B cell (primary cell): ENCODE data around the gene OR5H14. TPM values are rescaled to one million over a fixed set of nuclear protein-coding genes. Genes with fewer than 3 reads are reported as not detected.
"Not testable (repeated sequence)": the region's sequence is repeated elsewhere in the genome, so short reads cannot be mapped to it uniquely, and the experiment has no call there.

Experiments used
- ATAC-seq: fragments of 200-7000 bp; cut with Tn5 transposase; one replicate; pipeline ENCODE4 v1.10.0; 2021; ENCODE audit warnings: low read depth, mild to moderate bottlenecking, moderate number of reproducible peaks, moderate library complexity
- CTCF ChIA-PET: fragments of 350-600 bp; sonication (Branson Sonifier 250); formaldehyde crosslinking; loops from one replicate; lab custom pipeline; 2021; ENCODE audit warnings: antibody characterized with exemption, inconsistent platforms; lab: Charles Lee
- POLR2A ChIA-PET: fragments of 350-600 bp; sonication (Branson Sonifier 250); formaldehyde crosslinking; loops from one replicate; lab custom pipeline; 2021; ENCODE audit warnings: antibody characterized with exemption; lab: Charles Lee
- DNase-seq: peaks from one replicate; pipeline ENCODE4 v3.0.0; 2013
- H2AFZ ChIP-seq: 2 replicates; pipeline ENCODE4 v1.6.1; 2012; ENCODE audit warnings: mild to moderate bottlenecking, low read depth, low read length; ENCODE audit not compliant: insufficient read depth, poor library complexity, severe bottlenecking
- H3K27ac ChIP-seq, 2 donors: 1 replicate in 1 of 2; 2 replicates in 1 of 2; pipeline ENCODE4 v1.5.1; 2012 to 2013; ENCODE audit warnings: low read length in 2 of 2, mild to moderate bottlenecking in 2 of 2, moderate library complexity in 1 of 2
- H3K27me3 ChIP-seq, 4 experiments: fragments of 200-600 bp in 1 of 4; sonication (generic) in 1 of 4; replicated peaks in 1 of 4; 1 replicate in 2 of 4; 2 replicates in 2 of 4; pipeline versions ENCODE4 v1.6.1 to v1.7.0; 2013 to 2016; ENCODE audit warnings: low read length in 3 of 4, mild to moderate bottlenecking in 2 of 4, mixed read lengths in 1 of 4, moderate library complexity in 1 of 4; ENCODE audit not compliant: insufficient read depth in 4 of 4, control insufficient read depth in 3 of 4; ENCODE audit errors: control extremely low read depth in 1 of 4
- H3K36me3 ChIP-seq, 2 experiments: replicated peaks in 1 of 2; 1 replicate in 1 of 2; 2 replicates in 1 of 2; pipeline versions ENCODE4 v1.6.1 to v1.7.1; 2013; ENCODE audit warnings: low read length in 1 of 2; ENCODE audit not compliant: insufficient read depth in 2 of 2, control insufficient read depth in 1 of 2; ENCODE audit errors: control extremely low read depth in 1 of 2, extremely low read depth in 1 of 2
- H3K4me1 ChIP-seq, 2 donors: fragments of 200-600 bp in 1 of 2; sonication (generic) in 1 of 2; 1 replicate in 1 of 2; 2 replicates in 1 of 2; pipeline versions ENCODE4 v1.5.1 to v1.6.1; 2013 to 2017; ENCODE audit warnings: low read length in 2 of 2; ENCODE audit not compliant: control insufficient read depth in 2 of 2, insufficient read depth in 2 of 2
- H3K4me2 ChIP-seq: replicated peaks from 2 replicates; pipeline ENCODE3; 2012; ENCODE audit warnings: mild to moderate bottlenecking, low read depth, low read length; ENCODE audit not compliant: poor library complexity, severe bottlenecking
- H3K4me3 ChIP-seq, 5 experiments: fragments of 200-600 bp in 1 of 5; sonication (generic) in 1 of 5; 1 replicate in 3 of 5; 2 replicates in 2 of 5; pipeline versions ENCODE4 v1.5.1 to v1.7.0; 2011 to 2016; ENCODE audit warnings: low read length in 4 of 5, mild to moderate bottlenecking in 4 of 5, low read depth in 2 of 5, control low read depth in 1 of 5, moderate library complexity in 1 of 5; ENCODE audit not compliant: insufficient read depth in 1 of 5; ENCODE audit errors: control extremely low read depth in 1 of 5, extremely low read depth in 1 of 5
- H3K79me2 ChIP-seq: fragments of 200-600 bp; sonication (generic); one replicate; pipeline ENCODE4 v1.6.0; 2016; ENCODE audit warnings: low read length; ENCODE audit not compliant: control insufficient read depth, insufficient read depth
- H3K9ac ChIP-seq: fragments of 200-600 bp; sonication (generic); 2 replicates; pipeline ENCODE4 v1.6.1; 2017; ENCODE audit warnings: mild to moderate bottlenecking, low read length, moderate library complexity
- H3K9me3 ChIP-seq, 3 donors: one replicate each; pipeline versions ENCODE4 v1.6.1 to v1.7.1; 2013; ENCODE audit warnings: low read length in 2 of 3; ENCODE audit not compliant: control insufficient read depth in 2 of 3, insufficient read depth in 1 of 3; ENCODE audit errors: control extremely low read depth in 1 of 3
- H4K20me1 ChIP-seq: 2 replicates; pipeline ENCODE4 v1.6.0; 2012; ENCODE audit warnings: mild to moderate bottlenecking, low read length; ENCODE audit not compliant: insufficient read depth, control insufficient read depth, poor library complexity, severe bottlenecking
- H3K27ac Mint-ChIP-seq: one replicate; pipeline ENCODE4 v1.8.0; 2021; ENCODE audit warnings: mixed read lengths
- H3K27me3 Mint-ChIP-seq: one replicate; pipeline ENCODE4 v1.8.0; 2021; ENCODE audit warnings: mixed read lengths
- H3K4me1 Mint-ChIP-seq: one replicate; pipeline ENCODE4 v1.8.0; 2021; ENCODE audit warnings: mixed read lengths
- H3K4me3 Mint-ChIP-seq: one replicate; pipeline ENCODE4 v1.8.0; 2021; ENCODE audit warnings: mixed read lengths
- H3K9me3 Mint-ChIP-seq: one replicate; pipeline ENCODE4 v1.8.0; 2022; ENCODE audit warnings: mixed read lengths; ENCODE audit not compliant: insufficient read depth
- CTCF ChIP-seq: fragments of 200-600 bp; IDR thresholded peaks from one replicate; pipeline ENCODE4 v1.8.0; 2022; ENCODE audit warnings: antibody characterized with exemption, mild to moderate bottlenecking
- EZH2 ChIP-seq: IDR thresholded peaks from 2 replicates; pipeline ENCODE4 v1.6.1; 2012; ENCODE audit warnings: borderline replicate concordance, low read depth, mild to moderate bottlenecking, moderate library complexity, low read length; ENCODE audit not compliant: insufficient read depth, poor library complexity, severe bottlenecking
- WGBS: methylation state at CpG from one replicate; pipeline ENCODE4 v1.1.5; 2013; ENCODE audit warnings: missing lambda C conversion rate; ENCODE audit not compliant: insufficient coverage; 5-methylcytosine and 5-hydroxymethylcytosine counted together
- intact Hi-C: fragments of 100-400 bp; cut with micrococcal nuclease; formaldehyde crosslinking; loops from one replicate; pipeline ENCODE4 v1.10.0; 2022
- polyA plus RNA-seq: library from polyadenylated mRNA; depleted of rRNA; stranded (reverse); fragments of >200 nt; gene quantifications from 2 replicates; pipeline ENCODE4 v1.2.3, GENCODE V29; 2012
- total RNA-seq, 2 donors: library from RNA; stranded (reverse); fragments of 120-200 nt in 1 of 2; gene quantifications; 1 replicate in 1 of 2; 2 replicates in 1 of 2; pipeline versions ENCODE4 v1.2.3 to v1.2.4, GENCODE V29; 2013 to 2022

The OR5H14 gene
- total and polyA plus RNA-seq, 2 donors (not counting 1 experiment from before 2014, with no cell fraction given) = not detected

GRCh38 chr3:98140531-98140930, 6.7 kb upstream of the OR5H14 start:
- ChIA-PET POLR2A (no interaction called here), CTCF (no interaction called here)
- Mint-ChIP-seq H3K27me3 (no peaks in the 10 kb centered on the region), H3K27ac (no peak overlapping the region), H3K4me3 (no peak overlapping the region), H3K4me1 (no peaks in the 10 kb centered on the region), H3K9me3 (no peaks in the 10 kb centered on the region)
- H3K4me2 ChIP-seq = no peak overlapping the region
- ATAC-seq (no peak), DNase-seq (no peak)
- TF ChIP-seq CTCF (no peak), EZH2 (no peak)
- H3K36me3 ChIP-seq = no peaks in the 10 kb centered on the region
- no peaks in the 10 kb centered on the region for H3K27me3 ChIP-seq
- no peaks in the 10 kb centered on the region for H3K79me2 ChIP-seq
- H2AFZ ChIP-seq = no peak overlapping the region
- H3K27ac ChIP-seq = no peak overlapping the region
- no peak overlapping the region for H3K9ac ChIP-seq
- H3K4me1 ChIP-seq = no peaks in the 10 kb centered on the region
- H3K4me3 ChIP-seq = no peak overlapping the region
- H3K9me3 ChIP-seq = no peaks in the 10 kb centered on the region
- intact Hi-C loops = no loop called here
- no peaks in the 10 kb centered on the region for H4K20me1 ChIP-seq

GRCh38 chr3:98148751-98149150, 1.5 kb downstream of the OR5H14 start:
- Histone ChIP-seq H3K4me1 (no peaks in the 10 kb centered on the region), H3K27ac (no peak overlapping the region), H4K20me1 (no peaks in the 10 kb centered on the region), H2AFZ (no peak overlapping the region), H3K36me3 (no peaks in the 10 kb centered on the region), H3K9ac (no peak overlapping the region), H3K27me3 (no peaks in the 10 kb centered on the region), H3K4me3 (no peak overlapping the region), H3K9me3 (peaks cover 0 to 1% (median 0%) of the 10 kb centered on the region in 3 donors), H3K79me2 (no peaks in the 10 kb centered on the region), H3K4me2 (no peak overlapping the region)
- POLR2A ChIA-PET = no interaction called here
- Mint-ChIP-seq H3K27me3 (no peaks in the 10 kb centered on the region), H3K4me1 (no peaks in the 10 kb centered on the region), H3K4me3 (no peak overlapping the region), H3K9me3 (no peaks in the 10 kb centered on the region), H3K27ac (no peak overlapping the region)
- intact Hi-C loops = no loop called here
- TF ChIP-seq CTCF (no peak), EZH2 (no peak)
- WGBS = no CpG with 5 or more reads among the region's 3 CpGs
- ATAC-seq (no peak), DNase-seq (no peak)
- CTCF ChIA-PET = no interaction called here

GRCh38 chr3:98149456-98149855, 2.2 kb downstream of the OR5H14 start:
- H3K4me3 Mint-ChIP-seq = not testable (repeated sequence)

More at GRCh38 chr3:98149456-98149855, 2.2 kb downstream of the OR5H14 start:
- H3K36me3 ChIP-seq, CTCF ChIA-PET, DNase-seq, H3K27ac Mint-ChIP-seq, H3K9ac ChIP-seq, H4K20me1 ChIP-seq, H2AFZ ChIP-seq, ATAC-seq, H3K27ac ChIP-seq, H3K9me3 Mint-ChIP-seq, H3K9me3 ChIP-seq, H3K4me2 ChIP-seq, H3K4me3 ChIP-seq, H3K4me1 ChIP-seq, H3K79me2 ChIP-seq, intact Hi-C loops, H3K27me3 Mint-ChIP-seq, H3K27me3 ChIP-seq, POLR2A ChIA-PET, H3K4me1 Mint-ChIP-seq: not testable (repeated sequence)
- WGBS = no CpG with 5 or more reads among the region's 4 CpGs
